Endodermal cell (in vitro differentiated cells): ENCODE data around the gene MOSPD3. TPM values are rescaled to one million over a fixed set of nuclear protein-coding genes. Genes with fewer than 3 reads are reported as not detected.

Experiments used
- DNase-seq: peaks from one replicate; pipeline ENCODE4 v3.0.0-alpha.2; 2017
- H3K27ac ChIP-seq: 2 replicates; pipeline ENCODE4 v1.5.1; 2013; ENCODE audit warnings: mild to moderate bottlenecking, low read depth, low read length, moderate library complexity
- H3K27me3 ChIP-seq: 2 replicates; pipeline ENCODE4 v1.6.1; 2013; ENCODE audit warnings: mild to moderate bottlenecking, low read length, moderate library complexity; ENCODE audit not compliant: insufficient read depth, control insufficient read depth, poor library complexity, severe bottlenecking
- H3K36me3 ChIP-seq: 2 replicates; pipeline ENCODE4 v1.7.0; 2013; ENCODE audit warnings: mild to moderate bottlenecking, low read length, moderate library complexity; ENCODE audit not compliant: control insufficient read depth, insufficient read depth
- H3K4me1 ChIP-seq: one replicate; pipeline ENCODE4 v1.7.0; 2013; ENCODE audit warnings: low read length; ENCODE audit not compliant: control insufficient read depth, insufficient read depth
- H3K4me3 ChIP-seq: 2 replicates; pipeline ENCODE4 v1.5.1; 2013; ENCODE audit warnings: mild to moderate bottlenecking, low read length, moderate library complexity
- H3K9ac ChIP-seq: 2 replicates; pipeline ENCODE4 v1.6.1; 2013; ENCODE audit warnings: mild to moderate bottlenecking, low read length, moderate library complexity; ENCODE audit not compliant: poor library complexity, severe bottlenecking; ENCODE audit errors: extremely low read depth
- H3K9me3 ChIP-seq: 2 replicates; pipeline ENCODE4 v1.6.1; 2013; ENCODE audit warnings: mild to moderate bottlenecking, low read length, moderate library complexity; ENCODE audit not compliant: control insufficient read depth
- H3K27ac Mint-ChIP-seq: 2 replicates; pipeline ENCODE4 v1.8.0; 2020; ENCODE audit warnings: mixed read lengths
- H3K27me3 Mint-ChIP-seq: 2 replicates; pipeline ENCODE4 v1.8.0; 2021; ENCODE audit warnings: mild to moderate bottlenecking, mixed read lengths; ENCODE audit not compliant: insufficient read depth
- H3K36me3 Mint-ChIP-seq: 2 replicates; pipeline ENCODE4 v1.8.0; 2020; ENCODE audit warnings: low read depth, mixed read lengths
- H3K4me1 Mint-ChIP-seq: 2 replicates; pipeline ENCODE4 v1.8.0; 2020; ENCODE audit warnings: mixed read lengths
- H3K4me3 Mint-ChIP-seq: 2 replicates; pipeline ENCODE4 v1.8.0; 2020; ENCODE audit warnings: mild to moderate bottlenecking, moderate library complexity, mixed read lengths
- H3K9me3 Mint-ChIP-seq: 2 replicates; pipeline ENCODE4 v1.8.0; 2020; ENCODE audit warnings: mild to moderate bottlenecking, mixed read lengths
- WGBS, 2 experiments: methylation state at CpG; one replicate each; pipeline versions ENCODE4 v1.1.5 to v1.1.7; 2013; ENCODE audit warnings: missing lambda C conversion rate in 2 of 2, mixed read lengths in 1 of 2; ENCODE audit not compliant: insufficient coverage in 1 of 2, insufficient read length in 1 of 2; 5-methylcytosine and 5-hydroxymethylcytosine counted together
- total RNA-seq, 2 donors: library from RNA; stranded (reverse); fragmentation: NEBNext Ultra II Directional in 1 of 2; extraction: Animal tissue kit (Norgen Biotek cat#: 25700) in 1 of 2; gene quantifications; 2 replicates in 1 of 2; 3 replicates in 1 of 2; pipeline ENCODE4 v1.2.1, GENCODE V29; 2021
- TF ChIP-seq, protein P1 (sequence below): fragments of 200-600 bp; sonication (generic); conservative IDR thresholded peaks from 2 replicates; pipeline ENCODE4 v1.5.0; 2021; ENCODE audit warnings: antibody characterized with exemption, mild to moderate bottlenecking

Gene MOSPD3
- total RNA-seq, 2 donors from 2014 or later, result 19.8 to 25.5 TPM

DNA sequence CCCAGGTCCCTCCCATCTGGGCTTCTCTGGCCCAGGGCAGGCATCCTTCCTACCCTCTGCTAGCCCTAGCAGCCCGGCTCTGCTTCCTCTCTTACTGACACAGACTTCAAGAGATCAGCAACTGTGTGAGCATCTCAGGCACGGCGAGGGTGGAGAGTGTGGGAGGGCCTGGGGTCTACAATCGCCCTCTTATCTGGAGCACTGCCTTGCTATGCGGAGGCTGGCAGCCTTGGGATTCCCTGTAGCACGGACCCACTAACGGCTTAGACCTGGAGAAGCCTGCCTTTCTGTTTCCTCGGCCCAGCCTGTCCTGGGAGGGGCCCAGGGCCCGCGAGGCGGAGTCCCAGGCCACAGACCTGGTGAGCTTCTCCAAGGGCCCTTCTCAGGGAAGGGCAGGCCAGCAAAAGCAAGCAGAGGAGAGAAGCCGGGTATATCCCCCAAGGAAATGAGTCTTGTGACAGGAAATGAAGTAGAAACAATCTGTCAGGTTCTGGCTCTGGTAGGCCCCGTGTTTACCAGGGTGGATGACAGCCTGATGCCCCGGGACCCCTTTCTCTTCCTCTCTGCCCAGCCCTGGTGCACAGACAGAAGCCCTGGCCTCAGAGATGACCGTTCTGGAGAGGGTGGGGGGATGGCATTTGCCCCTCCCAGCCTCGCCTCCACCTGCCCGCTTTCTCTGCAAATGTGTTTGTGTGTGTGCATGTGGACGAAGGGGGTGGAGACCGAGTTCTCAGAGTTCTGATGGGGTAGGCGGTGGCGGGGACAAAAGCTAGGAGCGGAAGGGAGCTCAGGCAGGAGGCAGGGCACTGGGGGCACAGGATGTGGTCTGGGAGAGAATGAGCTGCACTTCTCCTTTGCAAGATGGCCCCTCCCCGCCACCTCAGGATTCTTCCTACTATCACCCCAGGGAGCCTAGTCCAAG, 28.9 kb upstream of the MOSPD3 start:
- Mint-ChIP-seq H3K9me3 (no peaks in the 10 kb centered on the region), H3K27me3 (no peaks in the 10 kb centered on the region), H3K4me1 (peaks cover 20% of the 10 kb centered on the region), H3K4me3 (peak overlapping the region; percentile 89), H3K27ac (peak overlapping the region; percentile 77), H3K36me3 (peaks cover 12% of the 10 kb centered on the region)
- TF ChIP-seq, protein P1, sequence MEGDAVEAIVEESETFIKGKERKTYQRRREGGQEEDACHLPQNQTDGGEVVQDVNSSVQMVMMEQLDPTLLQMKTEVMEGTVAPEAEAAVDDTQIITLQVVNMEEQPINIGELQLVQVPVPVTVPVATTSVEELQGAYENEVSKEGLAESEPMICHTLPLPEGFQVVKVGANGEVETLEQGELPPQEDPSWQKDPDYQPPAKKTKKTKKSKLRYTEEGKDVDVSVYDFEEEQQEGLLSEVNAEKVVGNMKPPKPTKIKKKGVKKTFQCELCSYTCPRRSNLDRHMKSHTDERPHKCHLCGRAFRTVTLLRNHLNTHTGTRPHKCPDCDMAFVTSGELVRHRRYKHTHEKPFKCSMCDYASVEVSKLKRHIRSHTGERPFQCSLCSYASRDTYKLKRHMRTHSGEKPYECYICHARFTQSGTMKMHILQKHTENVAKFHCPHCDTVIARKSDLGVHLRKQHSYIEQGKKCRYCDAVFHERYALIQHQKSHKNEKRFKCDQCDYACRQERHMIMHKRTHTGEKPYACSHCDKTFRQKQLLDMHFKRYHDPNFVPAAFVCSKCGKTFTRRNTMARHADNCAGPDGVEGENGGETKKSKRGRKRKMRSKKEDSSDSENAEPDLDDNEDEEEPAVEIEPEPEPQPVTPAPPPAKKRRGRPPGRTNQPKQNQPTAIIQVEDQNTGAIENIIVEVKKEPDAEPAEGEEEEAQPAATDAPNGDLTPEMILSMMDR, result no peak
- WGBS, 2 experiments, result 73 to 79% methylated on average over 7 to 23 of the region's 23 CpGs
- Histone ChIP-seq H3K4me3 (peak overlapping the region; percentile 29), H3K4me1 (peaks cover 9% of the 10 kb centered on the region), H3K9me3 (no peaks in the 10 kb centered on the region), H3K27ac (no peak overlapping the region), H3K27me3 (no peaks in the 10 kb centered on the region), H3K36me3 (peaks cover 34% of the 10 kb centered on the region), H3K9ac (no peak overlapping the region)
- peak; percentile 67 for DNase-seq

DNA sequence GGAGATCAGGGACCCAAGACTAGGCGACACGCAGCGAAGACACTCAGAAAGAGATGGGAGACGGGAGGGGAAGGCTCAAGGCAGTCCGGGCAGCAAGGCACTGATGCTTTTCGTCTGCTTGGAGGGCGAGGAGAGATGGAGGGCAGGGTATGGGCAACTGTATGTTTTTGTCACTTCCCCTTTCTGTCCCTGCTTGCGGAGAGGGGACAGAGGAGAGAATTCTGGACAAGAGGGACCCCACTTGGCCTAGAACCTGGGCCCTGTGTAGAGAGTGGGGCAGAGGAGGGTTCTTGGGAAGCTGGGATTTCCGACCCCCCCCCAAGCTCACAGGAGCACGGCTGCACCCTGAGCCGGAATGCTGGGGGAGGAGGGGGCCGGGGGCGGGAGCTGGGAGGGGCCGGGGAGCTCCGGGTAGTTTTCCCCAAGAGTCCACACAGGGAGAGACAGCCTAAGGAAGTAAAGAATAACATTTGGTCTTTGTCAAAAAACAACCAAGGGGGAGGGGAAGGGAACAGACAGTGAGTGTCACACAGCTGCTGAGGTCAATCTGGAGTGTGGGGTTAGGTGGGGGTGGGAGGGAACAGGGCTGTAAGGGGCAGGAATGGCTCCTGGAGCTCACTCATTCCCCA, 28.2 kb upstream of the MOSPD3 start:
- peak; percentile 50 for DNase-seq
- Mint-ChIP-seq H3K9me3 (no peaks in the 10 kb centered on the region), H3K36me3 (peaks cover 6% of the 10 kb centered on the region), H3K27ac (peak overlapping the region; percentile 96), H3K4me1 (peaks cover 25% of the 10 kb centered on the region), H3K4me3 (peak overlapping the region; percentile 89), H3K27me3 (no peaks in the 10 kb centered on the region)
- H3K4me1 ChIP-seq, result peaks cover 9% of the 10 kb centered on the region
- no peaks in the 10 kb centered on the region for H3K9me3 ChIP-seq
- peak overlapping the region; percentile 87 for H3K9ac ChIP-seq
- TF ChIP-seq, protein P1, result no peak
- H3K36me3 ChIP-seq, result peaks cover 34% of the 10 kb centered on the region
- WGBS, 2 experiments, result 56 to 77% methylated on average over 6 to 14 of the region's 15 CpGs
- no peak overlapping the region for H3K27ac ChIP-seq
- H3K4me3 ChIP-seq, result peak overlapping the region; percentile 94
- H3K27me3 ChIP-seq, result no peaks in the 10 kb centered on the region

DNA sequence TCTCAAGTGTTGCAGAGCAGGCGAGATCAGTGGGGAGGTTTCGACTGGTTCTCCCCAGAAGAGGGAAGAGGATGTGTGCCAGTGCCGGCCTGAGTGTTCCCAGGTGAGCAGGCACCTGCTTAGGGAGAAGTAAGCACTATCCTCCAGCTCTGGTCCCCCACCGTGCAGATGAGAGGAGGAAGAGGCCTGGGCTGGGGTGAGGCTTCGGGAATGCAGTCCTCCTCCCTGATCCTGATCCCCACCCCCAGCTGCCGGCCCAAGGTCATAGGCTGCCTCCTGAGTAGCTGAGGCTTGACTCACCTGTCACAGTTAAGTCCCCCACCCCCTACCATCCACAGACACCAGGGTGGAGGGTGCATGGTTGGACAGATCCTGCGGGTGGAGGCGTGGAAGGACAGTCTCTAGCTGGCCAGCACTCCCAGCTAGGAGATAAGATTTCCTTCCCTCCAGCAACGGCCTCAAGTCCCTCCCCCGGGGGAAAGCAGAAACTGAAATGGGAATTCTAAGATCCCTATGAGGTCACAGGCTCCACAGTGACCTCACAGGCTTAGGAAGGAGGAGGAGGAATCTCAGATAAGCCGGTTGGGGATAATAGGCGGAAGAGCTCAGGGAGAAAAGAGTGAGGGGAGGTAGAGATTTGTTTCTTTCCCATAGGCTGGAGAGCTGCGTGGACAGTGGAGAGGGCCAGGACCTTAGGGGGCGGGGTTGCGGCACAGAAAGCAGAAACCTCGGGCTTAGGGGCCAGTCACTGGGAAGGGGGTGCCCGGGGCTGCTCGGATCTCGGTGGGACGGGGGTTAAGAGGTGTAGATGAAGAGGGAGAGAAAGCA, 27.4 kb upstream of the MOSPD3 start:
- Mint-ChIP-seq H3K27me3 (peaks cover 2% of the 10 kb centered on the region), H3K27ac (peak overlapping the region; percentile 96), H3K4me3 (peak overlapping the region; percentile 89), H3K4me1 (peaks cover 32% of the 10 kb centered on the region), H3K9me3 (no peaks in the 10 kb centered on the region), H3K36me3 (peaks cover 6% of the 10 kb centered on the region)
- peak; percentile 91 for DNase-seq
- TF ChIP-seq, protein P1, result no peak
- peaks cover 9% of the 10 kb centered on the region for H3K4me1 ChIP-seq
- peak overlapping the region; percentile 87 for H3K27ac ChIP-seq
- WGBS, 2 experiments, result 4 to 14% methylated on average over 4 to 20 of the region's 20 CpGs
- H3K9me3 ChIP-seq, result no peaks in the 10 kb centered on the region
- H3K36me3 ChIP-seq, result peaks cover 29% of the 10 kb centered on the region
- peak overlapping the region; percentile 94 for H3K4me3 ChIP-seq
- H3K9ac ChIP-seq, result peak overlapping the region; percentile 87
- H3K27me3 ChIP-seq, result no peaks in the 10 kb centered on the region
